HG03521 (cell line): Measurements from ENCODE around the gene GNAT1.

Source experiments
- ATAC-seq: cut with Tn5 transposase; IDR thresholded peaks from one replicate; pipeline ENCODE4 v1.9.1; 2021; ENCODE audit warnings: mild to moderate bottlenecking, moderate library complexity; ENCODE audit not compliant: unreplicated experiment

GNAT1 gene

DNA sequence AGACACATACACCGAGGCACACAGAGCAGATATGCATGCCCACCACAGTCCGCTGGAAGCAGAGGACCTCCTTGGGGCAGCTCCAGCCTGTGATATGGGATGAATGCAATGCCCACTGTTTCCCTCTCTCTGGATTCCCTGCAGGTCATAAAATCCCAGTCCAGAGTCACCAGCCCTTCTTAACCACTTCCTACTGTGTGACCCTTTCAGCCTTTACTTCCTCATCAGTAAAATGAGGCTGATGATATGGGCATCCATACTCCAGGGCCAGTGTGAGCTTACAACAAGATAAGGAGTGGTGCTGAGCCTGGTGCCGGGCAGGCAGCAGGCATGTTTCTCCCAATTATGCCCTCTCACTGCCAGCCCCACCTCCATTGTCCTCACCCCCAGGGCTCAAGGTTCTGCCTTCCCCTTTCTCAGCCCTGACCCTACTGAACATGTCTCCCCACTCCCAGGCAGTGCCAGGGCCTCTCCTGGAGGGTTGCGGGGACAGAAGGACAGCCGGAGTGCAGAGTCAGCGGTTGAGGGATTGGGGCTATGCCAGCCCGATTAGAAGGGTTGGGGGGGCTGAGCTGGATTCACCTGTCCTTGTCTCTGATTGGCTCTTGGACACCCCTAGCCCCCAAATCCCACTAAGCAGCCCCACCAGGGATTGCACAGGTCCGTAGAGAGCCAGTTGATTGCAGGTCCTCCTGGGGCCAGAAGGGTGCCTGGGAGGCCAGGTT, at the start of gene GNAT1:
TSS of gene GNAT1 (plus strand) at position 675 of the 725 bp plus-strand sequence. CDS start 116 bp downstream, outside the sequence.
- ATAC-seq: no peak

DNA sequence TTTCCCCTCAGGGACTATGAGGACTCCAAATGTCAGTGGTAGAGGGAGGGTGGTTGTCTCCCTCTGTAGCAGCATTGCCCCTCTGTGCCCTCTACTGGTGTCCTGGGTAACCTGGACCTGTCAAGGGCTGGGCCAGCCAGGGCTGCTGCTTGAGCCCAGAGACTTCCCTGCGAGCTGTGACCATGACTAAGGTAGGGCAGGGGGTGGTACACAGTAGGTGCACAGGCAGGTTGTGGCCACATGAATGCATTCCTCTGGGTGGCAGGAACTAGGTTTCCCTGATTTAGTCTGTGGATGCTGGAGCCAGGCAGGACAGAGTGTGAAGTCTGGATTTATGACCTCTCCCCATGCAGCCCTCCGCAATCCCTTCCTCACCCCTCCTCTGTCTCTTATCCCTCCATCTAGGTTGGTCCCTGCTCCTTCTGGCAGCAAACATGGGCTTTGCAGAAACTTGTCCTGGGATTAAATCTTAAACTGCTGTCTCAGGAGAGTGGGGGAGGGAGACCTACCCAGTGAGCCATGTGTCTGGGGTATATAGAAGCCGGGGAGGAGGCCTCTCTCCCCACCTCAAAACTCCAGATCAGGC, 45.0 kb upstream of the GNAT1 start:
- ATAC-seq: no peak

DNA sequence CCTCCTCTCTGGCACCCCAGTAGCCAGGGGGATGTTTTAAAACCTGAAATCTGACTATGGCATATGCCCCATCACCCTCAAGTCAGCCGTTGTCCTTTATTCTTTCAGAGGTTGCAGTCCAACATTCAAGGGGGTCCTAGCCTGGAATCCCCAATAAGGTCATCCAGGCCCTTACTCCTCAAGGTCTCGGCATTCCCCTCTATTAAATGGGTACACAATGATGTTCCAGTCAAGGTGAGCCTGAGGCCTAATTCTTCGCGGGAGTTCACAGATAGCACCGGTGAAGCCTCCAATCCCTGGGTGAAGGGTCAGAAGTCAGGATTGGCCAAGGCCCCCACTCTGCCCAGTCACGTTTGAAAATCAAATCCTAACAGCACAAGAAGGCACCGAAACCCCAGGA, 44.4 kb upstream of the GNAT1 start:
- no peak for ATAC-seq

DNA sequence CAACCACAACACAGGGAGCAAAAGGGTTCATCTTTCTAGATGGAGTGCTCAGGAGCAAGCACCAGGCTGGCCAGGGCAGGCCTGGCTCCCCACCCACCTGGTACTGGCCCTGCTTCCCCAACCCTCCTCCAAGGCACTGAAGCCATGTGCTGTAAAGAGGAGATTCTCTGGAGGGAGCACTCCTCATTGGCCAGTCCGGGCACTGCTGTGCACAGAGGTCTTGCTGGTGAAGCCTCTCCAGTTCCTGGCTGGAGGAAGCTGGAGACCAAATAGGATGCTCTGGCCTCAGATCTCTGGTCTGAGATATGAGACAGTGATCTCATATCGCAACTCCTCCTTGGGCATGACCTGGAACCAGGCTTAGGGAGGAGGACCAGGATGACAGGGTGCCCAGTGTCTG, 44.0 kb upstream of the GNAT1 start:
- ATAC-seq: no peak

DNA sequence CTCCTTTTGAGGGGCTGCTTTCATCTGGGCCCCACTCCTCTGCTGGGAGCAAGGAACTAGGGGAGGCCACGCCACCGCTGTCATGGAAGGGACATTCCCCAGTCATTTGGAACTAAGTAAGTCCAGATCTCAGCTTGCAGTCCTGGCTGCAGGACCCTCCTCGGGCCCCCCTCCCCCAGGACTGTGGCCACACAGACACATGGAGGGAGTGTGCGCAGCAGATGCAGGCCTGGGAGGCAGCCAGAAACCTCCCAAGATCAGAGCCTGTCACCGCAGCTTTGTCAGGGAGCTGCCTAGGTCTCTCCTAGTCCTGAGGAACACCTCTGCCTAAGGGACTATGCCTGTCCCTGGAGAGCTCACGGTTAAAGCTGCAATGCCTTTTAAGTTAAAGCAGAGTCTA, 43.5 kb upstream of the GNAT1 start:
- ATAC-seq: no peak

DNA sequence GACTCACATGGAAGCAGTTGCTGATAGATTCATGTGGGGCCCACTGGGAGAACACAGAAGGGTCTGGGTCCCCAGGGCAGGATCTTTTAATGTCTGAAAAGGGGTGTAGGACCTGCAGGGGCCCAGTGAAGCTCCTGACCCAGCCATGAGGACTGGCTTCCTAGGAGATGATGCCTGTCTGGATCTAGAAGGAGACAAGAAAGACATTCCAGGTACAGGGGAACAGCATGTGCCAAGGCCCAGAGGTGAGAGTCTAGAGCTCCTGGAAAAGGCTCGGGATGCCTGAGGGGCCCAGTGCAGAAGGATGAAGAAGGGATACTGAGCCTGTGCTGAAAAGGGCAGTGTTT, 41.0 kb upstream of the GNAT1 start:
- no peak for ATAC-seq

DNA sequence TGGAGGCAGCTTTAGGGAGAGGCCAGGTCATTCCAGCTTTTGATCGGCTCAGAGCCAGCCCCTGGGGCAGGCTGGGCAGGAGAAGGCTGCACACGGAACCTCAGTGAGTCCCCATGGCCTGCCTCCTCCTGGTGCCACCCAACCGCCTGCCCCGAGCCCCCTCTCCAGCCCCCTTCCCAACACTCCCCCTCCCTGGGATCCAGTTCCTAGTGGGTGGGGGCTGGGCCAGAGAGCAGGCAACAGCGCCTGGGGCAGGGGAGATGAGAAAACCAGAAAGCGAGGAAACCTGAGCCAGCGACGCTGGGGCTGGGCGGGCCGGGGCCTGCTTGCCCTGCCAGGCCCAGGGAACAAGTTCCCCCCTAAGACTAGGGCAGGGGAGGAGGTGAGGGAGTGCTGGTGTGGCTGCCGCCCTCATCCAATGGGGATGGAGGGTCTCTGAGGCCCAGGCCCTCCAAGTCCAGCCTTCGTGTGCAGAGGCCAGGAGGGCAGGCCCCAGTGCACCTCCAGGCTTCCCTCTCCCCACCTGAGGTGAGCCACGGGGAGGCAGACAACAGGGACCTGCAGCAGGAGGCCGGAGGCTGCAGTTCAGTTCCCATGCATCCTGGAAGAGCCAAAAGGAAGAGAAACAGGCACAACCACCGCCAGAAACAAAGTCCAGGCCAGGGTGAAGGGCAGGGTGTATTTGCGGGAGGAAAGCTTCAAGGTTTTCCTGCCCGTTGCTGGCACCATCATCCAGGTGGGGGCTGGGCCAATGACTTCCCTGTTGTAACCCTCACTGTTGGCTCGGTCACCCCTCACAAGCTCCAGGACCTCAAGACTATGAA, 40.3 kb upstream of the GNAT1 start:
- ATAC-seq: no peak

DNA sequence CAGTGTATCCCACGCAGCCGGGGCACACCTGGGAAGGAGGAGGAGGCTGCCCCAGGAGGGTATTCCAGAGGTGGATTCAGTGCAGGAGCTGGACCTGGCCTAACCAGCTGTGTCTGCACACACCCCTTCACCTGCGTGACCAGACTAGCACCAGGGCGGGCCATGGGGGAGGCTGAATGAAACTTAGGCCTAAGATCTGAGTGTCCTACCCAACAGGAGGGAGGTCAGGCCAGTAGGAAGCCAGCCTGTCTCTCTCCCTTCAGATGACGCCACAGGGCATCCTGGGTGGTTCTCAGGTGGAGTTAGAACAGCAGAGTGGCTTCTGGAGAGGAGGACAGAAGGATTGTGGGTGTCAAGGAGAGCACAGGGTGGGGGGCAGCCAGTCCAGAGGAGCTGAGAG, 39.7 kb upstream of the GNAT1 start:
- ATAC-seq: no peak

DNA sequence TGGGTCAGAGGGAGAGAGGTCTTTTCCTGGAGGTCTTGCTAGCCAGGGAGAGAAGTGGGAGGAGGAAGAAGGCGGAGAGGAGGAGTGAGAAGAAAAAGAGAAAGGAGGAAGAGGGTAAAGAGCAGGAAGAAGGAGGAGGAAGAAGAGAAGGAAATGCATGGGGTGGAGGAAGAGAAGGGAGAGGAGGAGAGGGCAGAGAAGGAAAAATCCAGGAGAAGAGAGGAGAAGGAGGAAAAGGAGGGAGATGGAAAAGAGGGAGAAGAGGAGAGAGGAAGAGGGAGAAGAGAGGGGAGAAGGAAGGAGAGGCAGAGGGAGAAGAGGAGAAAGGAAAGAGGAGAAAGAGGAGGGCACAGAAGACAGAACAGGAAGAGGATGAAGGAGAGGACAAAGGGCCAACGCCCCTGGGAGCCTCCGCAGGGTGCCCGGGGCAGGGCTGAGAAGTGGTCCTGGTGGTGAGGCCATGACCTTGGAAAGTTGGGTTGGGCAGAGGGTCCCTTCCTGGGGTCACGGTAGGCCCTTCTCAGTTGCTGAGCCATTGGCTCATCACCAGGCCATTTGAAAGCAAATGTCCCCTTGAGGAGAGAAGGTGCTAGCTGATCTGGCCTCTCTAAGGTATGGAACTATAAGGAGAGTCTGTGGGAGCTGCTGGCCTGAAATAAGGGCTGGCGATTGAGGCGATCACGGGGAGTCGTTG, 37.5 kb upstream of the GNAT1 start:
- ATAC-seq: no peak

DNA sequence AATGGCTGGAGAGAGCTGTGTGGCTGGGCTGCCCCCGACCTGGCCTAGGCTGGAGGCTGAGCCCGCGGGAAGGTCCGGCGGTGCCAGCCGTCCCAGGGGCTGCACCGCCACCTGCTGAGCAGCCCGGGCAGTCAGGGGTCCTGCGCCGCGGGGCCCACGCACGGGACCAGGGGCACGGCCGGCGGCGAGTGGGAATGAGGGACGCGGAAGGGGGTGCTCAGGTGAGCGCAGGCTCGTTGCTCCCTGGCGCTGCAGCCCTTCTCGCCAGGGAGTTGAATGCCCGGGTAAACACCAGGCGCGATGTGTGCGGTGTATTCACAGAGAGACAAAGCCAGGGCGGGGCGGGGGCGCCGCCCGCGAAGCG, 37.0 kb upstream of the GNAT1 start:
- ATAC-seq: peak; percentile 17

DNA sequence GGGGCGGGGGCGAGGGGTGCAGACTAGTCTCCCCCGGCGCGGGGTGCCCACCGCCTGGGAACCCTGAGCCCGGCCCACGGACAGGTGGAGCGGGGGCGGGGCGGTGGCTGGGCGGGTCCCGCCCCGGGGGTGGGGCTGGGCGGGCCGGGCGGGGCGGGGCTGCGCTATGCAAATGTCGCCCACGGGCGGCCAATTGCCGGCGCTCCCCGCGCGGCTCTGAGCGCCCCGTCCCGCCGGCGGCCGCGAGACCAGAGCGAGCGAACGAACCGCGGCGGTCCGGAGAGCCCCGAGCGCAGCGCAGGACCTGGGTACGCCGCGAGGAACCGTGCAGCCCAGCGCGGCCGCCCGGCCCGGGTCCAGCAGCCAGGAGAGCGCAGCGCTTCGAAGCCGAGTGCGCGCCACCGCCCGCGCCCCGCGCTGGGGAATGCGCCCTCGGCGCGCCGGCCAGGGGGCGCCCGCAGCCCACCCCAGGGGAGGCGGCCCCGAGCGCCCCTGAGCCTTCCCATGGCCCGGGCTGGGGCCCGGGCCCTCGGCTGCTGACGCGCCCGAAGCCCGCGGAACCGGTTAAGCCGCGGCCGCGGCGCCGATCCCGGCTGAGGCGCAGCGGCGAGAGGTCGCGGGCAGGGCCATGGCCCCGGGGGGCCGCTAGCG, 36.4 kb upstream of the GNAT1 start, which contains the start of gene SEMA3F:
TSS of gene SEMA3F (plus strand) at position 485 of the 651 bp plus-strand sequence. CDS start 4,299 bp downstream, outside the sequence.
- ATAC-seq: peak; percentile 75

DNA sequence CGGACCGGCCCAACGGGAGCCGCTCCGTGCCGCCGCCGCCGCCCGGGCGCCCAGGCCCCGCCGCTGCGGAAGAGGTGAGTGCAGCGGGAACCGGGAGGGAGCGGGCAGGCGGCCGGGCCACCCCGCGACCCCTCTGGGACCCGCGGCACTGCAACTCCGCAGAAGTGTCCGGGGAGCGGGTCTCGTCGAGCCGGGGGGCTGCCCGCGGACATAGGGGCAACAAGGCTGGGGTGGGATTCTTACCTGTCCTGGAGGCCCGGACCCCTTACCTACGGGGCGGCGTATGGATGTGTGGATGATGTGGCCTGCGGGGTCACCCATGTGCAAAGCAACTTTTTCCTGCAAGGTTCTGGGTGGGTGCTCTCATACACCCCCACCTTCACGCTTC, 35.9 kb upstream of the GNAT1 start:
- no peak for ATAC-seq

DNA sequence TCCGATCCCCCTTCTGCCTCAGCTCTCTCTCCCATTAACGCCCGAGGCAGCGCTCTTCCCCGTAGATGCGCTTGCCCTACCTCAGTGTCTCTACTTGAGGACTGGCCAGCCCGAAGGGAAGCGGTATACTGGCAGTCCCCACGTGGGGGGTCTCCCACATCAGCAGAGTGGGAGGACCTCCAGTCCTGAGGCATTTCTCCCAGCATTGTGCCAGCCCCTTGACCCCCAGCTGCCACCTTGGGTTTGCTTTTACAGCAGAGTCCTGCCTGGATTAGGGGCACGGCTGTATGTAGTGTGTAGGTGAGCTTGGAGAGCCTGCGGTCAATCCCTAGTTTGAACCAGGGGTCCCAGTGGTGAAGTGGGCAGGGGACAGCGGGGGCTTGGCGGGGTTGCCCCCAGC, 35.5 kb upstream of the GNAT1 start:
- no peak for ATAC-seq

DNA sequence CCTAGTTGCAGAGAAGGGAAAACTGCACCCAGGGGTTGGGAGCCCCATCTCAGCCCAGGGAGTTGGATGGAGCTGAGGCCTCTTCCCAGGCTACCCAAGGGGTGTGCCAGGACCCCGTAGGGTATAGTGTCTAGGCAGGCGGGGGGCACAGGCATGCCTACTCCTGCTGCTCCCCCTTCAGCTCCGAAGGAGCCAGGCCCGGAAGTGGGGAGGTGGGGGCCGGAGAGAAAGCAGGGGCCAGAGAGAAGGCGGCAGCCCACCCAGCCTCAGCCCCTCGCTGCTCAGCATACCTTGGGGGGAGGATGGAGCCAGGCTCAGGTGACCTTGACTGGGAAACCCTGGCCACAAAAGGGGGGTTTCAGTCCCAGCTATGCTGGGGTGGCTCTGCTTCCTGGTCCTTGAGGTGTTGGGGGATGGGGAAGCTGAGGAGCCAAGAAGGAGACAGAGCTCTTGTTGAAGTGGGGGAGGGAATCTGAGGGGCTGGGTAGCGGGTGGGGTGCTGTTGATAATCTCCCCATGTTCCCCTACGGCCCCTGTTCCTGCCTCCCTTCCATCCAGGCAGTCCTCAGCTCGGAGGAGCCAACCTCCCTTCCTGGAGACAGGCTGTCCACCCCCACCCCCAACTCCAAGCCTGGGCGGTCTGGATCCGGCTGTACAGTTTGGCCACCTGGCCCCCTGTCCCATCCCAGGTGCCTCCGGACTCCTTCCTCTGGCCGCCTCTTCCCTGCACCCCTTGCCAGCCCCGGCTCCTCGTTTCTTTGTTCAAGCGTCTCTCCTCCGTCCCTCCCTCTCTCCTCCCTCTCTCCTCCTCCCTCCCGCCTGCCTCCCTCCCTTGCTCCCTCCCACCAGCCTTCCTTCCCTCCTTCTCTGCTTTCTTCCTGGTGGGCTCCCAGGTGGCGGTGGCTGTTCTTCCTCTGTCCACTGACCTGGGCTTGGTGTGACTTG, 34.6 kb upstream of the GNAT1 start:
- ATAC-seq: no peak

DNA sequence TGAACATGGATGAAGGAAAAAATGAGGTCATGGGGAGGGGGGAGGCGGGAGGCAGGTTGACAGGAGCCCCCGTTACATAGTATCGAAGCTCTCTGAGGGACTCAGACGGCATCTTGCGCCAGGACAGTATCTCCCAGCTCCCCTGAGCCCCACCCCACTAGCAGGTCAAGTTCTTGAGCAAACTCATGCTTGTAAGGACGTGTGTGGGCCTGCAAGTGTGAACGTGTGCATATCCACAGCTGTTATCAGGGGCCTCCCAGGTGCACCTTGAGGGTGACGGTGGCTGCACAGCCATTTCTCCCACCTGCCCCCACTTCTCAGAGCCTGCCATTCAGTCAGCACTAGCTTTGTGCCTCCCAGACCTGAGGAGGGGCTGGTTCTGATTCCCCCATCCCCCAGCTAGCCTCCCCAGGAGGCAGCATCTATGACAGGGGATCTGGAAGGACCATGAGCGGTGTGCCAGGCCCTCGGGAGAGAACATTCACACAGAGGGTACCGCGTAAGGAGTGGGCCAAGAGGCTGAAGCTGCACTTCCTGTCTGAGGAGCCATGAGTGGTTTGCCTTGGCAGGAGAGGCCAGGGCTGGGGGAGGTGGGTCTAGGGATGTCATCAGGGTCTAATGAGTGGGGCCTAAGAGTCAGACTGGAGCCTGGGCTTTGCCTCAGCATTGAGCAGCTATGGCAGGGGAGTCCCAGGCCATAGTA, 33.4 kb upstream of the GNAT1 start:
- ATAC-seq: no peak

DNA sequence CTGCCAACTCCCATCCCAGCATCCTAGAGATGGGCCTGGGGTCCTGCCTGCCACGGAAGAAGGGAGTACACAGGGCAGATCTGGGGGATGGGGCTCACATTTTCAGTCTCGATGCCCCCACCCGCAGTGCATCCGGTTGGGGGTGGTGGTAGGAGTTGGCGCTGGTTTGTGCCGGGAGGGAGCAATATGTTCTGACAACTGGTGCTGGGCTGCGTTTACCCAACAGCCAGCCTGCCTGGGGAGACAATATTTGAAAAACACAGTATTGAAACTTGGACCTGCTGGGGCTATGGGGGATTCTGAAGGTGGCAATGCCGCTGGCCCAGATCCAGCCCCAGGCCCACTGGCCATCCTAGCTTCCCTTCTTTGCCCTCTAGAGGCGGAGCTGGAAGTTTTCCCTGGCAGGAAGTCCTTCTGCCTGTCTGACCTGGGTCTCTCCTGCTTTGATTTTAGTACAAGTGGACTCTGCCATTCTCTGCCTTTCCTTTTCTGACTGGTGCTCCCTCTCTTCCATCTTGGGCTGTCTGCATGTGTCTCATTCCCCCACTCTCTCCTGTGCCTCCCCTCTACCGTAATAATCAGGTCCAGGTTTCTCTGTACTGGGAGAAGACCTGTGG, 32.8 kb upstream of the GNAT1 start:
- ATAC-seq: no peak

DNA sequence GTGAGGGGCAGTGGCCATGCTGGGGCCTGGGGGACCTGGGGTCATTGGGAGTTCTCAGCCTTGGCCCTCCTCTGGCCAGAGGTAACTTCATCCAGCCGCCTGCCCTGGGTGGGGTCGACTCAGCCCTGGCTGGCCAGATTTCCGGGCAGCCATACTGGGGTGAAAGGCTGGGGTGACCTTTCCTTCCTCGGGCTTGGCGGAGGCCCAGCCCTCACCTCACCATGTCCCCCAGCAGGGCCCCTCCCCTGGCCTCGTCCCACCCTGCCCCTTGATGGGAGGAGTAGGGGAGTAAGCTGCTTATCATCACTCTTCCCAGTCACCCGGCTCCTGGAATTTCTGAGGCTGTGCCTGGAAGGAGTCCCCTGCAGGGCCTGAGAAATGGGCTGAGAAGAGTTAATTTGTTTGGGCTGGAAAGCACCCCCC, 30.8 kb upstream of the GNAT1 start:
- no peak for ATAC-seq

DNA sequence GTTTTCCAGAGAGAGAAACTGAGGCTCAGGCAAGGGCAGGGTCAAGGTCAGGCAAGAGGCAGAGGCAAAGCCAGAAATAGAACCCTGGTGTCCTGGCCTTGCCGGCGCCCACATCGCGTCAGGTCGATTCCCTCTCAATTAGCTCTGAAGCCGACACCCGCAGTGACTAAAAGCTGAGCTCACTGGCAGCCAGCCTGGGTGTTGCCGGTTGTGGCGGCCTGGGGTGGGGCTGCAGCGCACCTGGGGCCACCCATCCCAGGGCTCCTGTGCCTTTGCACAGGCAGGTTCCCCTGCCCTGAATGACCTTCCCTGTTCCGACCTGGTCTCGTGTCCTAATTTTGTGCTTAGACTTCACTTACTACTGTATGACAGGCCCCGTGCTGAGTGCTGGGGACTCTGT, 30.1 kb upstream of the GNAT1 start:
- ATAC-seq: no peak
